Renal pelvis (tissue), 4 donors: ENCODE results near the gene MESP1. TPM values are rescaled to one million over a fixed set of nuclear protein-coding genes. Genes with fewer than 3 reads are reported as not detected.
"Not testable (repeated sequence)": the region's sequence is repeated elsewhere in the genome, so short reads cannot be mapped to it uniquely, and the experiment has no call there.

ENCODE experiments used
- DNase-seq: peaks from one replicate; pipeline ENCODE4 v3.0.0-alpha.2; 2013
- polyA plus RNA-seq, 3 donors: library from polyadenylated mRNA; unstranded; fragments of 120-200 nt; gene quantifications; one replicate each; pipeline ENCODE4 v1.2.1, GENCODE V29; 2013; ENCODE audit not compliant: insufficient read length in 3 of 3

MESP1 gene
- polyA plus RNA-seq, 3 donors, result 1.3 to 2.0 (median 1.8) TPM

DNA sequence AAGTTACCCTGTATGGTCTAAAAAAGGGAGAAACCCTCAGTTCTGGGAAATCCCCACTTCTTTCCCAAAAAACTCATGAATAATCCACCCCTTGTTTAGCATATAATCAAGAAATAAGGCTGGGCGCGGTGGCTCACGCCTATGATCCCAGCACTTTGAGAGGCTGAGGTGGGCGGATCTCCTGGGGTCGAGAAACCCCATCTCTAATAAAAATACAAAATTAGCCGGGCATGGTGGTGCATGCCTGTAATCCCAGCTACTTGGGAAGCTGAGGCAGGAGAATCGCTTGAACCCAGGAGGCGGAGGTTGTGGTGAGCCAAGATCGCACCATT is 31.5 kb upstream of the MESP1 start:
- not testable (repeated sequence) for DNase-seq

- DNase-seq, result no peak
Measured at GRCh38 chr15:89781891-89782618, 31.0 kb upstream of the MESP1 start.

DNA sequence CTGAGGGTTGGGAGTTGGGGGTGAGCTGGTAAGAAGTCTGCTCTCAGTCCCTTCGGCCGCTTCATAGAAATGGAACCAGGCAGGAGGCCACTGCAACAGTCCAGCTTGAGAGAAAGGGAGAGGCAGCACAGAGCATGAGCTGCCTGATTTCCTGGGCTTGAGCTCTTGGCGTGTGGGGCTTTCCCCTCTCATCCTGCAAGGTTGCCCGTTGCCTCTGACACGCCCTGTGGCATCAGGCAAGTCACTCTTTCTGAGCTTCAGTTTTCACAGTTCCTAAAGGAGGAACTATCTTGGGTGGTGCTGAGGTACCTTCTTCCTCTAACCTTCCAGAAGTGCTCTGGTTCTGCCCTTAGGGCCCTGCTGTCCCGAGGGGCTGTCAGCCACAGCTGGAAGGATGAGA is 30.0 kb upstream of the MESP1 start:
- DNase-seq, result no peak

- DNase-seq, result no peak
Measured at GRCh38 chr15:89780601-89781000, 29.6 kb upstream of the MESP1 start.

DNA sequence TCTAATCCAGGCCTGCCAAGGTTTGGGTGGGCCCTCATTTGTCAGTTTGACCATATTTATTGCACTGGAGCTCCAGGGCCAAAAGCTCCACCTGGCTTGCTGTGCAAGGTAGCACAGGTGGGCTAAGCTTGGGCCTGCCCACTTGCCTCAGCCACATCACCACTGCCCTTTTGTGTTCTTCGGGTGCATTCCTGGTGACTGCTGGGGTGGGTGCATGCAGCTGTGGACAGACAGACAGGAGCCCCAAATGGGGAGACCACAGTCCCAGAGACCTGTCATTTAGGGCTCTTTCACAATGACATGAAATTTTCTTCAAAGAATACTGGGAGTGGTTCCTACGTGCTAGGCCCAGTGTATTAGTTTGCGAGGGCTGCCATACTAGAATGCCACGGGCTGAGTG is 27.8 kb upstream of the MESP1 start:
- DNase-seq, result no peak

DNA sequence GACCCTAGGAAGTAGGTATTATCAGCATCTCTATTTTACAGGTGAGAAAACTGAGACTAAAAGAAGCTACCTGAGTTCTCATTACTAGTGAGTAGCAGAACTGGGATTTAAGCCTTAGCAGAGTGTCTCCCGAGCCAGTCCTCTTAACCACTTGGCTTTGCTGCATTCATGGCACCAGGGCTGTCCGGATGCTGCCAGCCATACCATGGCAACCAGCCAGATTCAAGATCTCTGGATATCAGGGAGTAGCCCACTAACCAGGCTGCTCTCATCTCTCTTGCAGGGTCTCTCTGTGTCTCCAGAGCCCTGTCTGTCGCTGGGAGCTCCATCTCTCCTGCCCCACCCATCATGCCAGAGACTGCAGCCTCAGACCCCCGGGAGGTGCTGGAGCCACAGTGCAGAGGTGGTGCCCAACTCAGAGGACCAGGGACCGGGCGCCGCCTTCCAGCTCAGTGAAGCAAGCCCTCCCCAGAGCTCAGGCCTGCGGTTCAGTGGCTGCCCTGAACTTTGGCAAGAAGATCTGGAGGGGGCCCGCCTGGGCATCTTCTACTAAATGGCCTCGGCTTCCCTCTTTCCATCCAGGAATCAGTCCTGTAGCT is 26.8 kb upstream of the MESP1 start:
- no peak for DNase-seq

DNA sequence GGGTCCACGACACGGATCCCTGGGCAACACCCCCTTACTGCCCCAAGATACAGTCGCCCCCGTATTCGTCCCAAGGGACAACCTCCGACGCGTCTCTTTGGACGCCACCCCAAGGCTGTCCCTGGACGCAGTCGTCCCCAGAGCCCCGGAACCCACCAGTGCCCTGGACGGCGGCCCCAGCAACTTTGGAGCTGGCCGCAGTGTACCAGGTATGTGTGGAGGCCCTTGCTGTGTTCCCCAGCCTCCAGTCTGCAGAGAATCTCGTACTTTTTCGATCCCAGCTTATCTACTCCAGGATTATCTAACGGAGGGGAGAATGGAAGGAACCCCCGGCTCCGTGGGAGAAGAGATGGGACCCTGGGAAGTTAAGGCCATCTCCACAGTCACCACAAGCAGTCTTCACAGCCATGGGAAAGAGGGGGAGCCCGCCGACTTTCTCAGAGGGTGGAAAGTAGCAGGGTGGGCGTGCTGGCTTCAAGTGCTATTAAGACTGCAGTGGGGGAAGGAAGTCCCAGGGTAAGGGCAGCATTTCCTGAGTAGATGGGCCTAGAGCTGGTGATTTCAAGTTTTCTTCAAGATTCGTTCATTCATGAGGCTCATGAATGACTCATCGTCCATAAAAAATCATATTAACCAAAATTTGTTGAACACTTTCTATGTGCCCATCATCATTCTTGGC is 26.2 kb upstream of the MESP1 start:
- no peak for DNase-seq

GRCh38 chr15:89776274-89777072 is 25.4 kb upstream of the MESP1 start, which contains the start of gene MESP2:
Gene MESP2, plus strand, starts transcription at chr15:89776332. Its CDS starts 26 bp downstream, at chr15:89776358.
- peak; percentile 84 for DNase-seq

- no peak for DNase-seq
Measured at GRCh38 chr15:89775815-89776214, 24.8 kb upstream of the MESP1 start.

- no peak for DNase-seq
Measured at GRCh38 chr15:89774492-89774891, 23.4 kb upstream of the MESP1 start.

DNA sequence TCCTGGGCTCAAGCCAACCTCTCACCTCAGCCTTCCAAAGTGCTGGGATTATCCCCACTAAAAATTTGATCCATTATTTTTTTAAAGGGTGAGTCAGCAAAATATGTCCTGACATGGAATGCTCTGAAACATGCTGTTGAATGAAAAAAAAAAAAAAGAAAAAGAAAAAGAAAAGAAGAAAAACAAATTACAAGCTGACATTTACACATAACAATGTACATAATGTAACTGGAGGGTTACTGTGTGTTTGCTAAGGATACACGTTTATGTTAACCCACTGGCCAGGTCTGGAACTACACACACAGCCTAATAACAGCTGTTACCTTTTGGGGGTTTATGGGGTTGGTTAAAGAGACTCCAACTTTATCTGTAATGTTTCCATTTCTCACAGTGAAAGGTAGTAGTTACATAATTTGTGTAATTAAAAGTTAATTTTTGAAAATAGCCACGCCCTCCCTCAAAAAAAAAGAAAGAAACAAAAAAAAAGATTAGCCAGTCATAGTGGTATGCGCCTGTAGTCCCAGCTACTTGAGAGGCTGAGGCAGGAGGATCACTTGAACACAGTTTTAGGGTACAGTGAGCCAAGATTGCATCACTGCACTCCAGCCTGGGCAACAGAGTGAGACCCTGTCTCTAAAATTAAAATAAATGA is 22.0 kb upstream of the MESP1 start:
- no peak for DNase-seq

GRCh38 chr15:89770041-89770440 is 19.0 kb upstream of the MESP1 start:
- no peak for DNase-seq

DNA sequence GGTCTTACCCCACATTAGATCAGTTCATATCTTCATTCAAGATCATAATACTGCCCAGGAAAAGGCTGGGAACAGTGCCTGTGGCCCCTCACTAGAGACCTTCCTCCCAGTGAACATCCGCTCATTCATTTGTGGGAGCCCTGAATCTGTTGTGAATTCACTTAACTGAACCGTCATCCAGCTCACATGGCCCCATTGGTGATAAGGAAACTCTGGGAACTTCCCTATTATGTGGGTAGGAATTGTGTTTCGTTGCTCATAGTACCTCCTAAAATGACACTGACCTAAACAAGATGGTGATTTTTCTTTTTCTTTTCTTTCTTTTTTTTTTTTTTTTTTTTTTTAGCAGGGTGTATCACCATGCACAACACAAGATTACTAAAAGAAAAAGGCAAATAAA is 18.3 kb upstream of the MESP1 start:
- no peak for DNase-seq

DNA sequence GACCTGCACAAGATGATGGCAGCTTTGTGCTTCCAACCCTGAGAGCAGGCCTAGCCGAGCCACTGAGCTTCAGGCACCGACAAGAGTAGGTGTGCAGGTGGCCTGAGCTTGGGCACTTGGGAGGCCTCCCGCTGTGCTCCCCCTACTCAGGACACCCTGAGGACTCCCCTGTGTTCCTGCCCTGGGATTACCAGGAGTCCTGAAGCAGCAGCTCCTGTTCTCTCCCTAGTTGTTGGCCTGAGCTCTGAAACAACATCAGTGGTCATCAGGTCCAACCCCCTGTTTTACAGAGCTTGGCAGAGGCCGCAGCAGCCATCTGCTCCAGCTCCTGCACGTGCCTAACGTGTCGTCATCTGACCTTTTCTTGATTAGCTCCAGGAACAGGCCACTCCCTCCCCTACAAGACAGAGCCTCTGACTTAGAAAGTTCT is 17.0 kb upstream of the MESP1 start:
- no peak for DNase-seq

- no peak for DNase-seq
Measured at GRCh38 chr15:89767411-89767915, 16.4 kb upstream of the MESP1 start.

GRCh38 chr15:89766357-89767311 is 15.6 kb upstream of the MESP1 start:
- DNase-seq, result no peak

- no peak for DNase-seq
Measured at GRCh38 chr15:89765694-89766093, 14.6 kb upstream of the MESP1 start.

DNA sequence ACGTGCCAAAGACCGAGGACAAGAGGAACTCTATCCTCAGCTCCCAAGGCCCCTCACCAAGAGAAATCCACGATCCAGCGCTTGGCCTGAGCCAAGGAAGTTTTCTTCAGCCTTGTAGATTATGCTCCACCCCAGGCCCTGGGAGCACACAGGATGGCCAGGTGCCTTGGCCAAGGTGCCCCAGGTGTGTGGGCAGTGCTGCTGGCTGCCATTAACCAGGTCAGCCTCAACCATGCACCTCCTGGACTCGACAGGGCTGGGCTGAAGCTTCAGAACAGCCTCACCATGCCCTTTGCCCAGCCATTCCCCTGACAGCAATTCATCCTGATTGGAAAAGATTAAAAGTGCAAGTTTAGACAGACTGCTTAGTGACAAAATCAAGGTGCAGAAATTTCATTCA is 10.9 kb upstream of the MESP1 start:
- DNase-seq, result no peak

DNA sequence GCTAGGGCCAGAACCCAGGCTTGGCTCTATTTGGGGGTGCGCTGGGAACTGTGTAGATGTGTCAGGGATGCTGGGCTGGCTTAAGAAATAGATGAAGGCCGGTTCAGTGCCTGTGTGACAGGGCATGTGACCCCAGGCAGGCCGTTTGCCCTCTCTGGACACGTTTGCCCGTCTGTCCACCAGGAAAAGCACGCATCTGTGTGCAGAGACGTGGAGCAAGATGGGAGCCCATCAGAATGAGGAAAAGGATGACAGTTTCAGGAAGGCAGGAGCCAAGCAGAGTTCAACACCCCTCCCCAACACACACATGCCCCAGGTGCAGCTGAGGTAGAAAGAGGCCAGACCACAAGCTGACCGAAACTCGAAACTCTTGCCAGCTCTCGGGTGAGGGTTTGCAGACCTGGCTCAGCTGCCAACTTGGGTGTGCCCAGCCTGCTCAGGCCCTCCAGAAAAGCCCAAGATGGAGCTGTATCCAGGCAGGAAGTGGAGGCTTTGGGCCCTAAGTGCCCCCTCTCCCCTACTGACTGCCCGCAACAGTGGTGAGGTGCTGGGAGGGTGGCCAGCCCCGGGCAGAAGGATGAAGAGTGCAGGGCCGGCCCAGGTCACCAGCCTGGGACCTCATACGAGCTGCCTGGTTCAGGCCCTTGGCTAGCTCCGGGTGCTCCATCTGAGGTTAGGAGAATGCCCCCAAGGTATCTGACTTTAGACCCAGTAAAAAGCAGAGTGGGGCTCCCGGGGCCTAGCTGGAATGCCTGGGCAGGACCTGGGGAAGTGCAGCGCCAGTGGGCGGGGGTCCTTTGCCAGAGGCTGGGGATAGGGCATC is 10.2 kb upstream of the MESP1 start:
- no peak for DNase-seq
